ENCODE data around the gene TBC1D32.
"Not testable (repeated sequence)": the region's sequence is repeated elsewhere in the genome, so short reads cannot be mapped to it uniquely, and the experiment has no call there.

The TBC1D32 gene

DNA sequence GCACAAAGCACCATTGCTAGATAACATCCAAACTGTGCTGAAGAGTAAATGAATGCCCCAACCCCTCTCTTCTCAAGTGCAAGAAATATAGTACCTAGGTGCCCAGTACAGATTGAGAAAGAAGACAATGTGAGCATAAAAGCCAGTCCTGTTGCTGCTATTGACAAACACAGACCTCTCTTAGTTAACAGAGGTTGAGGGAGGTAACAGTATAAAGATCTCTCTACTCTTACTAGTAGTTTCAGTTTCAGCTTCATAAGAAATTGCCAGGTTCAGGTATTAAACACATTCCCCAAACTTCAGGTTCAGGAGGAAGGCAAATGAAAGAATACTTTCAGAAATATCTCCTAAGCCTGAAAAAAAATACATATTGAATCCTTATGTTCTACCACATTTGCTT, 31.4 kb downstream of the TBC1D32 start:
- H3K9ac ChIP-seq (ENCODE audit: low read depth in 1 of 2, low read length in 2 of 2), result no peak overlapping the region
- H3K27me3 ChIP-seq (ENCODE audit: control insufficient read depth in 1 of 2, insufficient read depth in 2 of 2, low read length in 2 of 2), result no peaks in the 10 kb centered on the region
- no peak overlapping the region for H3K27ac ChIP-seq (ENCODE audit: low read depth, low read length)
- no peaks in the 10 kb centered on the region for H3K9me3 ChIP-seq (ENCODE audit: control insufficient read depth in 1 of 2, low read length in 2 of 2)
- no peaks in the 10 kb centered on the region for H3K4me1 ChIP-seq (ENCODE audit: control insufficient read depth in 1 of 2, insufficient read depth in 2 of 2, low read length in 2 of 2)
- H3K4me3 ChIP-seq (ENCODE audit: low read depth in 1 of 2, low read length in 2 of 2), result no peak overlapping the region
- no peaks in the 10 kb centered on the region for H3K36me3 ChIP-seq (ENCODE audit: control insufficient read depth in 1 of 2, insufficient read depth in 2 of 2, low read length in 2 of 2)

DNA sequence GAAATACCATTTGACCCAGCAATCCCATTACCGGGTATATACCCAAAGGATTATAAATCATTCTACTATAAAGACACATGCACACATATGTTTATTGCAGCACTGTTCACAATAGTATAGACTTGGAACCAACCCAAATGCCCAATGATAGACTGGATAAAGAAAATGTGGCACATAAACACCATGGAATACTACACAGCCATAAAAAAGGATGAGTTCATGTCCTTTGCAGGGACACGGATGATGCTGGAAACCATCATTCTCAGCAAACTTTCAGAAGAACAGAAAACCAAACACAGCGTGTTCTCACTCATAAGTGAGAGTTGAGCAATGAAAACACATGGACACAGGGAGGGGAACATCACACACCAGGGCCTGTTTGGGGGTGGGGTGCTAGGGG, 33.1 kb downstream of the TBC1D32 start:
- H3K4me3 ChIP-seq (ENCODE audit: low read depth in 1 of 2, low read length in 2 of 2); H3K27me3 ChIP-seq (ENCODE audit: control insufficient read depth in 1 of 2, insufficient read depth in 2 of 2, low read length in 2 of 2); H3K9ac ChIP-seq (ENCODE audit: low read depth in 1 of 2, low read length in 2 of 2); H3K27ac ChIP-seq (ENCODE audit: low read depth, low read length); H3K4me1 ChIP-seq (ENCODE audit: control insufficient read depth in 1 of 2, insufficient read depth in 2 of 2, low read length in 2 of 2); H3K36me3 ChIP-seq (ENCODE audit: control insufficient read depth in 1 of 2, insufficient read depth in 2 of 2, low read length in 2 of 2); H3K9me3 ChIP-seq (ENCODE audit: control insufficient read depth in 1 of 2, low read length in 2 of 2): not testable (repeated sequence)

DNA sequence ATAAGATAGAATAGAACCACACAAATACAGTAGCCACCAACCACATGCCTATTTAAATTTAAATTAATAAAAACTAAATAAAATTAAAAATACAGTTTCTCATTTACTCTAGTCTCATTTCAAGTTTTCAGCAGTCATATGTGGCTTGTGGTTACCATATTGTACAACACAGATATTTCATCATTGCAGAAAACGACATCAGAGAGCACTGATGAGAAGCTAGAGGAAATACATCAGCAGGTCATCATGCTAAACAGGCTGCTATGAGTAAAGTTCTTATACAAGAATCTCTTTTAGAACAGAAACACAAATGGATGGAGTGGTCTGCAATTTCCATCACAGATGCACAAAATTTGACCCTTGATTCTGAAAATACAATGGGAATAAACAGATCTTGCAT, 36.6 kb downstream of the TBC1D32 start:
- H3K4me3 ChIP-seq (ENCODE audit: low read depth in 1 of 2, low read length in 2 of 2), result no peak overlapping the region
- H3K27ac ChIP-seq (ENCODE audit: low read depth, low read length), result no peak overlapping the region
- H3K9ac ChIP-seq (ENCODE audit: low read depth in 1 of 2, low read length in 2 of 2), result no peak overlapping the region
- H3K36me3 ChIP-seq (ENCODE audit: control insufficient read depth in 1 of 2, insufficient read depth in 2 of 2, low read length in 2 of 2), result no peaks in the 10 kb centered on the region
- H3K27me3 ChIP-seq (ENCODE audit: control insufficient read depth in 1 of 2, insufficient read depth in 2 of 2, low read length in 2 of 2), result no peaks in the 10 kb centered on the region
- no peaks in the 10 kb centered on the region for H3K9me3 ChIP-seq (ENCODE audit: control insufficient read depth in 1 of 2, low read length in 2 of 2)
- no peaks in the 10 kb centered on the region for H3K4me1 ChIP-seq (ENCODE audit: control insufficient read depth in 1 of 2, insufficient read depth in 2 of 2, low read length in 2 of 2)

DNA sequence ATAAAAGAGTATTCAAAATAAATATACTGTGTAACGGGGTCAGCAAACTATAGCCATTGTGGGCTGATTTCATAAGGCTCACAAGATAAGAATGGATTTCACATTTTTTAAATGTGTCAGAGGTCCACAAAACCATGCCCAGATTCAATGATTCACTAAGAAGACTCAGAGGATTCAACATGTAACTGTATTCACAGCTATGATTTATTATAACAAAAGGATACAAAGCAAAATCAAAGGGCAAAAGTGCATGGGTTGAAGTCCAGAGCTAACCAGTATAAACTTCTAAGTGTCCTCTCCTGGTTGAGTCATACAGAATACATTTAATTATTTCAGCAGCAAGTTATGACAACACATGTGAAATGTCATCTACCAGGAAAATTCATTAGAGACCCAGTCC, 49.2 kb downstream of the TBC1D32 start:
- no peak overlapping the region for H3K4me3 ChIP-seq (ENCODE audit: low read depth in 1 of 2, low read length in 2 of 2)
- H3K9ac ChIP-seq (ENCODE audit: low read depth in 1 of 2, low read length in 2 of 2), result no peak overlapping the region
- no peak overlapping the region for H3K27ac ChIP-seq (ENCODE audit: low read depth, low read length)
- no peaks in the 10 kb centered on the region for H3K9me3 ChIP-seq (ENCODE audit: control insufficient read depth in 1 of 2, low read length in 2 of 2)
- H3K36me3 ChIP-seq (ENCODE audit: control insufficient read depth in 1 of 2, insufficient read depth in 2 of 2, low read length in 2 of 2), result no peaks in the 10 kb centered on the region
- H3K27me3 ChIP-seq (ENCODE audit: control insufficient read depth in 1 of 2, insufficient read depth in 2 of 2, low read length in 2 of 2), result no peaks in the 10 kb centered on the region
- H3K4me1 ChIP-seq (ENCODE audit: control insufficient read depth in 1 of 2, insufficient read depth in 2 of 2, low read length in 2 of 2), result no peaks in the 10 kb centered on the region

DNA sequence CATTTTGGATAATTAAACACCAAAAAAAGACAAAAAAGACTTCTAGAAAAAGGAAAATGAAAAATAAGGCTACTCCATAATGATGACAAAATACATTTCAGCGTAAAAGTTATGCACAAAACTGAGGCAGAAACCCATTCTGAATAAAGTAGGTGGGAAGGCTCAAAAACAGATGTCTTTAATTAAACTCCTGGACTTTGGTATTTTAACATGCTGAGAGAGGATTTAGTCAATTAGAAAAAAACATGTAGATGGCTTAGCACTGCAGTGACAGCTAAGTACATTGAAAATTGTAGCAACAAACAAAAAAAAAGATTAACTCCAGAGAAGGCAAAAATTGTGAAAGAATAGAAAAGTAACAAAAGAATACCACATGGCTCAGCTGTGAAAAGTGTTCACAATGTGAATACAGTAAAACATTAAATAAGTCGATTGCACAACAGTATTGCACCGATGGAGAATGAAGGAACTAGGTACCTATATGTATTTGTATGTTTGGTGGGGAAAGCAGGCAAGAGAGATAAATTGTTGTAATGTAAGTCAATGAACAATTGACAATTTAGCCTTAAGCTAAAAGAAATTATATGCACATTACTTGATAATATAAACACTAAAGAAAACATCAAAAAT, 59.5 kb downstream of the TBC1D32 start:
- Histone ChIP-seq H3K9ac (ENCODE audit: low read depth in 1 of 2, low read length in 2 of 2) (no peak overlapping the region), H3K27me3 (ENCODE audit: control insufficient read depth in 1 of 2, insufficient read depth in 2 of 2, low read length in 2 of 2) (no peaks in the 10 kb centered on the region), H3K9me3 (ENCODE audit: control insufficient read depth in 1 of 2, low read length in 2 of 2) (no peaks in the 10 kb centered on the region), H3K4me1 (ENCODE audit: control insufficient read depth in 1 of 2, insufficient read depth in 2 of 2, low read length in 2 of 2) (no peaks in the 10 kb centered on the region), H3K27ac (ENCODE audit: low read depth, low read length) (no peak overlapping the region), H3K36me3 (ENCODE audit: control insufficient read depth in 1 of 2, insufficient read depth in 2 of 2, low read length in 2 of 2) (no peaks in the 10 kb centered on the region), H3K4me3 (ENCODE audit: low read depth in 1 of 2, low read length in 2 of 2) (no peak overlapping the region)

DNA sequence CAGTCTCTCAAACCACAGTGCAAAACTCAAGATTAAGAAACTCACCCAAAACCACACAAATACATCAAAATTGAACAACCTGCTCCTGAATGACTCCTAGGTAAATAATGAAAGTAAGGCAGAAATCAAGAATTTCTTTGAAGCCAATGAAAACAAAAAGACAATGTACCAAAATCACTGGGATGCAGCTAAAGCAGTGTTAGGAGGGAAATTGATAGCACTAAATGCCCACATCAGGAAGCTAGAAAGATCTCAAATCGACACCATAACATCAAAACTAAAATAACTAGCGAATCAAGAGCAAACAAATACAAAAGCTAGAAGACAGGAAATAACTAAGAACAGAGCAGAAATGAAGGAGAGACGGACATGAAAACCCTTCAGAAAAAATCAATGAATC, 70.5 kb downstream of the TBC1D32 start:
- Histone ChIP-seq H3K36me3 (ENCODE audit: control insufficient read depth in 1 of 2, insufficient read depth in 2 of 2, low read length in 2 of 2) (peaks cover 0 to 3% of the 10 kb centered on the region in 2 donors), H3K4me1 (ENCODE audit: control insufficient read depth in 1 of 2, insufficient read depth in 2 of 2, low read length in 2 of 2) (no peaks in the 10 kb centered on the region), H3K27ac (ENCODE audit: low read depth, low read length) (no peak overlapping the region), H3K27me3 (ENCODE audit: control insufficient read depth in 1 of 2, insufficient read depth in 2 of 2, low read length in 2 of 2) (no peaks in the 10 kb centered on the region), H3K9ac (ENCODE audit: low read depth in 1 of 2, low read length in 2 of 2) (no peak overlapping the region), H3K9me3 (ENCODE audit: control insufficient read depth in 1 of 2, low read length in 2 of 2) (peaks cover 5 to 14% of the 10 kb centered on the region in 2 donors), H3K4me3 (ENCODE audit: low read depth in 1 of 2, low read length in 2 of 2) (no peak overlapping the region)

DNA sequence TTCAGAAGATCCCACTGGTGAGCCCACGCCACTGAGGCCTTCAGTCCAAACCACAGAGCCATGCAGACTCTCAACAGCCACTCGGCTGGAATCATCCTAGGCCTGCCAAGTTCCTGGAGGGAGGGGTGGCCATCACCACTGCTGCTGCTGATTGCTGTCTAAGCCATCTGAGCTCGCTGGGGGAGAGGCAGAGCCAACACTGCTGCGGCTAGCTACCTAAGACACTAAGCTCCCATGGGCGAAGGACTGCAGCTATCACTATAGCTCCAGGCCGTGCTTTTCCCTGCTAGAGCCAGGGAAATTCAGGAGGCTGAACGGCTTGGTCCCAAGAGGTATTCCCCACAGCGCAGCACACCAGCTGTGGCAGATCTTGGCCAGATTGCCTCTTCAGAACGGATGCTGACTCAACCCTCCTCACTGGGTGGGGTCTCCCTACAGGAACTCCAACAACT, 73.6 kb downstream of the TBC1D32 start:
- no peaks in the 10 kb centered on the region for H3K27me3 ChIP-seq (ENCODE audit: control insufficient read depth in 1 of 2, insufficient read depth in 2 of 2, low read length in 2 of 2)
- H3K9ac ChIP-seq (ENCODE audit: low read depth in 1 of 2, low read length in 2 of 2), result no peak overlapping the region
- H3K27ac ChIP-seq (ENCODE audit: low read depth, low read length), result no peak overlapping the region
- no peaks in the 10 kb centered on the region for H3K36me3 ChIP-seq (ENCODE audit: control insufficient read depth in 1 of 2, insufficient read depth in 2 of 2, low read length in 2 of 2)
- H3K4me3 ChIP-seq (ENCODE audit: low read depth in 1 of 2, low read length in 2 of 2), result no peak overlapping the region
- no peaks in the 10 kb centered on the region for H3K4me1 ChIP-seq (ENCODE audit: control insufficient read depth in 1 of 2, insufficient read depth in 2 of 2, low read length in 2 of 2)
- peaks cover 0 to 9% of the 10 kb centered on the region in 2 donors for H3K9me3 ChIP-seq (ENCODE audit: control insufficient read depth in 1 of 2, low read length in 2 of 2)

DNA sequence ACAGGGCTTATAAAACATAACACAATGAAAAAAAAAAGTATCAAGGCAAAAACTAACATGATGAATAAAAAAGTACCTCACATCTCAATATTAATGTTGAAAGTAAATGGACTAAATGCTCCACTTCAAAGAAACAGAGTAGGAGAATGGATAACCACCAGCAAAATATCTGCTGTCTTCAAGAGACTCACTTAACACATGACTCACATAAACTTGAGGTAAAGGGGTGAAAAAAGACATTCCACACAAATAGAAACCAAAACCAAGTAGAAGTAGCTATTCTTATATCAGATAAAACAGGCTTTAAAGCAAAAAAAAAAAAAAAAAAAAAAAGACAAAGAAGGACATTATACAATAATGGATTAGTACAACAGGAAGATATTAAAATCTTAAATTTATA, 86.9 kb downstream of the TBC1D32 start:
- Histone ChIP-seq H3K27ac (ENCODE audit: low read depth, low read length) (no peak overlapping the region), H3K36me3 (ENCODE audit: control insufficient read depth in 1 of 2, insufficient read depth in 2 of 2, low read length in 2 of 2) (peaks cover 0 to 10% of the 10 kb centered on the region in 2 donors), H3K9me3 (ENCODE audit: control insufficient read depth in 1 of 2, low read length in 2 of 2) (peaks cover 0 to 7% of the 10 kb centered on the region in 2 donors), H3K9ac (ENCODE audit: low read depth in 1 of 2, low read length in 2 of 2) (no peak overlapping the region), H3K4me1 (ENCODE audit: control insufficient read depth in 1 of 2, insufficient read depth in 2 of 2, low read length in 2 of 2) (no peaks in the 10 kb centered on the region), H3K4me3 (ENCODE audit: low read depth in 1 of 2, low read length in 2 of 2) (no peak overlapping the region), H3K27me3 (ENCODE audit: control insufficient read depth in 1 of 2, insufficient read depth in 2 of 2, low read length in 2 of 2) (no peaks in the 10 kb centered on the region)

DNA sequence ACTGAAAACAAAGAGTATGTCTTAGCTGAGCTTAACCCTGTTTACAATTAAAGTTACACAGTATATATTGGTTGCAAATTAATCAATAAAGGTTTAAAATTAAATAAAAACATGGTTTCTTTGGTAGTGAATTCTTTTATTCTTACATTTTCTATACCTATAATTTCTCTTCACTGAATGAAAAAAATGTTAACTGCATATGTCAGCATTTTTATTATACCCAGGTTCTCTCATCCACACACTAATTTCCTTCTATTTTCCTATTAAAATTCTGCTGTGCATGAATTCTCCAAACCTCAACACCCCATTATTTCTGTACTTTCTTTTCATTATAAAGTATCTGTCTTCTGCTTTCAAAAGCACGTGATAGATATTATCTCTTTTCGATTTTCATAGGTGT, 91.9 kb downstream of the TBC1D32 start:
- peaks cover 0 to 7% of the 10 kb centered on the region in 2 donors for H3K9me3 ChIP-seq (ENCODE audit: control insufficient read depth in 1 of 2, low read length in 2 of 2)
- no peak overlapping the region for H3K9ac ChIP-seq (ENCODE audit: low read depth in 1 of 2, low read length in 2 of 2)
- H3K27me3 ChIP-seq (ENCODE audit: control insufficient read depth in 1 of 2, insufficient read depth in 2 of 2, low read length in 2 of 2), result no peaks in the 10 kb centered on the region
- no peak overlapping the region for H3K4me3 ChIP-seq (ENCODE audit: low read depth in 1 of 2, low read length in 2 of 2)
- H3K36me3 ChIP-seq (ENCODE audit: control insufficient read depth in 1 of 2, insufficient read depth in 2 of 2, low read length in 2 of 2), result peaks cover 0 to 10% of the 10 kb centered on the region in 2 donors
- H3K4me1 ChIP-seq (ENCODE audit: control insufficient read depth in 1 of 2, insufficient read depth in 2 of 2, low read length in 2 of 2), result no peaks in the 10 kb centered on the region
- no peak overlapping the region for H3K27ac ChIP-seq (ENCODE audit: low read depth, low read length)

DNA sequence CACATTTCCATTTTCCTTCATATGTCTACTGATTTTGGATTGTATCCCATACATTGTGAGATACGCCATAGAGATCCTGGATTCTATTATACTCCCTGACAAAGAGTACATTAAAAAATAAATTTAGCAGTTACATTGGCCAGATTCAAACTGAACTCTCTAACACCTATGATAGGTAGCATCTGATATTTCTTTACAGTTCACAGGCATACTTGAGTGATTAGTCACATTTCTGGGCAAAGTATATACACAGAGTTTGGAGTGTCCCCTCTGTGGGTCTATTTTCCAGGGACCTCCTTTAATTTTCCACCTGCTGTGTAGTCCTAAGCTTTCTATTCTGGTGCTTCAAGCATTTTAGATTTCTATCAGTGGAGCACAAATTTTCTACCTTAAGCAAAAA, 96.4 kb downstream of the TBC1D32 start:
- H3K4me3 ChIP-seq (ENCODE audit: low read depth in 1 of 2, low read length in 2 of 2), result no peak overlapping the region
- no peak overlapping the region for H3K9ac ChIP-seq (ENCODE audit: low read depth in 1 of 2, low read length in 2 of 2)
- H3K27me3 ChIP-seq (ENCODE audit: control insufficient read depth in 1 of 2, insufficient read depth in 2 of 2, low read length in 2 of 2), result no peaks in the 10 kb centered on the region
- peaks cover 0 to 4% of the 10 kb centered on the region in 2 donors for H3K36me3 ChIP-seq (ENCODE audit: control insufficient read depth in 1 of 2, insufficient read depth in 2 of 2, low read length in 2 of 2)
- no peaks in the 10 kb centered on the region for H3K9me3 ChIP-seq (ENCODE audit: control insufficient read depth in 1 of 2, low read length in 2 of 2)
- no peak overlapping the region for H3K27ac ChIP-seq (ENCODE audit: low read depth, low read length)
- H3K4me1 ChIP-seq (ENCODE audit: control insufficient read depth in 1 of 2, insufficient read depth in 2 of 2, low read length in 2 of 2), result no peaks in the 10 kb centered on the region

DNA sequence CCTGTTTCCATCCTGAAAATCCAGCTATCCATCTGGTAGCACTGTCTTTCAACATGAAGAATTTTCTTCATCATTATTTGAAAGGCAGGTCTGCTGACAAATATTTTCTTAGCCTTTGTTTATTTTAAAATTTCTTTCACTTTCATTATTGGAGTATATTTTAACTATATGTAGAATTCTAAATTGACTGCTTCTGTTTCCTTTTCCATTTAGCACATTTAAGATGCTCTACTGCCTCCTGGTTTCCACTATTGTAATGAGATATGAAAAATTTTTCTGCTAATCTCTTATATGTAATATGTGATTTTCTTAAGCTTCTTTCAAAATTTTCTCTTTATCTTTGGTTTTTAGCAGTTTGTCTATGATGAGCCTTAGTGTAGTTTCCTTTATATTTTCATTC, 97.3 kb downstream of the TBC1D32 start:
- Histone ChIP-seq H3K4me1 (ENCODE audit: control insufficient read depth in 1 of 2, insufficient read depth in 2 of 2, low read length in 2 of 2) (no peaks in the 10 kb centered on the region), H3K27me3 (ENCODE audit: control insufficient read depth in 1 of 2, insufficient read depth in 2 of 2, low read length in 2 of 2) (no peaks in the 10 kb centered on the region), H3K9me3 (ENCODE audit: control insufficient read depth in 1 of 2, low read length in 2 of 2) (no peaks in the 10 kb centered on the region)

More for the DNA sequence above, 97.3 kb downstream of the TBC1D32 start:
- peaks cover 0 to 4% of the 10 kb centered on the region in 2 donors for H3K36me3 ChIP-seq (ENCODE audit: control insufficient read depth in 1 of 2, insufficient read depth in 2 of 2, low read length in 2 of 2)
- H3K27ac ChIP-seq (ENCODE audit: low read depth, low read length), result no peak overlapping the region
- H3K4me3 ChIP-seq (ENCODE audit: low read depth in 1 of 2, low read length in 2 of 2), result no peak overlapping the region
- no peak overlapping the region for H3K9ac ChIP-seq (ENCODE audit: low read depth in 1 of 2, low read length in 2 of 2)
